Measurements from ENCODE around the gene INCENP.
A peak's percentile ranks its signal among the peaks of the same experiment; 100 is the strongest.

DNA sequence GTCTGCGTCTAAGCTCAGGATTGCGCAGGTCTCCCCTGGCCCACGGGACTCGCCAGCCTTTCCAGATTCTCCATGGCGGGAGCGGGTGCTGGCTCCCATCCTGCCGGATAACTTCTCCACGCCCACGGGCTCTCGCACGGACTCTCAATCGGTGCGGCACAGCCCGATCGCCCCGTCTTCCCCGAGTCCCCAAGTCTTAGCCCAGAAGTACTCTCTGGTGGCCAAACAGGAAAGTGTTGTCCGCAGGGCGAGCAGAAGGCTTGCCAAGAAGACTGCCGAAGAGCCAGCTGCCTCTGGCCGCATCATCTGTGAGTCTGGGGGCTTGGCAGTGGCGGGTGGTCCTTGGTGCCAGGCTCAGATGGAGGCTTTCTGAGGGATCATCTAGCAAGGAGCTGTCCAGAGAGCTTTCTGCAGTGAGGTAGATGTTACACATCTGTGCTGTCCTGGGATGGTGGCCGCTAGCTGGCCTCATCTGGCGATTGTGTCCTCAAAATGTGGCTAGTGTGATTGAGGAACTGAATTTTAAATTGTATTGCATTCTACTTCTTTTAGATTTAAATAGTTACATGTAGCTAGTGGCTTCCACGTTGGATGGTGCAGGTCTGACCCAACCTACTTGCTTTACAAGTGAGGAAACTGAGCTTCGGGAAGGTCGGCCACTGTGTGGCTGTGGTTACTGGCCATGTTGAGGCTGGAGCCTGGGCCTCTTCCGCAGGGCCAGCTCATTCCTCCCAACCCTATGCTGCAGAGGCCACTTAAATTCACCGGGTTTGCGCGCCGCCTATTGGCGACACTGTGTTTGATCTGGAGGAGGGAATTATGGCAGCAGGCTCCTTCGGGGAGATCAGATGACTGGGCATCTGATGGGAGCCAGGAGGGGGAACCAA lies 6.7 kb downstream of the INCENP start:
- no peak for TF ChIP-seq POLR2AphosphoS5 (IDR thresholded peaks at IDR 0.05; ENCODE audit: low read depth)
- TF ChIP-seq, protein P1, sequence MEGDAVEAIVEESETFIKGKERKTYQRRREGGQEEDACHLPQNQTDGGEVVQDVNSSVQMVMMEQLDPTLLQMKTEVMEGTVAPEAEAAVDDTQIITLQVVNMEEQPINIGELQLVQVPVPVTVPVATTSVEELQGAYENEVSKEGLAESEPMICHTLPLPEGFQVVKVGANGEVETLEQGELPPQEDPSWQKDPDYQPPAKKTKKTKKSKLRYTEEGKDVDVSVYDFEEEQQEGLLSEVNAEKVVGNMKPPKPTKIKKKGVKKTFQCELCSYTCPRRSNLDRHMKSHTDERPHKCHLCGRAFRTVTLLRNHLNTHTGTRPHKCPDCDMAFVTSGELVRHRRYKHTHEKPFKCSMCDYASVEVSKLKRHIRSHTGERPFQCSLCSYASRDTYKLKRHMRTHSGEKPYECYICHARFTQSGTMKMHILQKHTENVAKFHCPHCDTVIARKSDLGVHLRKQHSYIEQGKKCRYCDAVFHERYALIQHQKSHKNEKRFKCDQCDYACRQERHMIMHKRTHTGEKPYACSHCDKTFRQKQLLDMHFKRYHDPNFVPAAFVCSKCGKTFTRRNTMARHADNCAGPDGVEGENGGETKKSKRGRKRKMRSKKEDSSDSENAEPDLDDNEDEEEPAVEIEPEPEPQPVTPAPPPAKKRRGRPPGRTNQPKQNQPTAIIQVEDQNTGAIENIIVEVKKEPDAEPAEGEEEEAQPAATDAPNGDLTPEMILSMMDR (conservative IDR thresholded peaks at IDR 0.05; ENCODE audit: low read depth in 2 of 2): 0 out of 4 replicates have a peak, but pooled peaks of 1 of the 2 experiments have one; percentile 7
- no peak for TF ChIP-seq STAT1 (IDR thresholded peaks at IDR 0.05; ENCODE audit: unreplicated experiment)
- no peak for TF ChIP-seq EZH2 (IDR thresholded peaks at IDR 0.05; ENCODE audit: low read depth, unreplicated experiment)
- TF ChIP-seq, protein P2, sequence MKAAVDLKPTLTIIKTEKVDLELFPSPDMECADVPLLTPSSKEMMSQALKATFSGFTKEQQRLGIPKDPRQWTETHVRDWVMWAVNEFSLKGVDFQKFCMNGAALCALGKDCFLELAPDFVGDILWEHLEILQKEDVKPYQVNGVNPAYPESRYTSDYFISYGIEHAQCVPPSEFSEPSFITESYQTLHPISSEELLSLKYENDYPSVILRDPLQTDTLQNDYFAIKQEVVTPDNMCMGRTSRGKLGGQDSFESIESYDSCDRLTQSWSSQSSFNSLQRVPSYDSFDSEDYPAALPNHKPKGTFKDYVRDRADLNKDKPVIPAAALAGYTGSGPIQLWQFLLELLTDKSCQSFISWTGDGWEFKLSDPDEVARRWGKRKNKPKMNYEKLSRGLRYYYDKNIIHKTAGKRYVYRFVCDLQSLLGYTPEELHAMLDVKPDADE (IDR thresholded peaks at IDR 0.05): no peak
- no peak for TF ChIP-seq ZNF331 (CRISPR knock-in tag; IDR thresholded peaks at IDR 0.05; ENCODE audit: low read depth)
- no peak for TF ChIP-seq EZH2phosphoT487 (IDR thresholded peaks at IDR 0.05; ENCODE audit: unreplicated experiment)
- no peak for TF ChIP-seq JUNB (IDR thresholded peaks at IDR 0.05; ENCODE audit: unreplicated experiment)
- TF ChIP-seq, protein P3, sequence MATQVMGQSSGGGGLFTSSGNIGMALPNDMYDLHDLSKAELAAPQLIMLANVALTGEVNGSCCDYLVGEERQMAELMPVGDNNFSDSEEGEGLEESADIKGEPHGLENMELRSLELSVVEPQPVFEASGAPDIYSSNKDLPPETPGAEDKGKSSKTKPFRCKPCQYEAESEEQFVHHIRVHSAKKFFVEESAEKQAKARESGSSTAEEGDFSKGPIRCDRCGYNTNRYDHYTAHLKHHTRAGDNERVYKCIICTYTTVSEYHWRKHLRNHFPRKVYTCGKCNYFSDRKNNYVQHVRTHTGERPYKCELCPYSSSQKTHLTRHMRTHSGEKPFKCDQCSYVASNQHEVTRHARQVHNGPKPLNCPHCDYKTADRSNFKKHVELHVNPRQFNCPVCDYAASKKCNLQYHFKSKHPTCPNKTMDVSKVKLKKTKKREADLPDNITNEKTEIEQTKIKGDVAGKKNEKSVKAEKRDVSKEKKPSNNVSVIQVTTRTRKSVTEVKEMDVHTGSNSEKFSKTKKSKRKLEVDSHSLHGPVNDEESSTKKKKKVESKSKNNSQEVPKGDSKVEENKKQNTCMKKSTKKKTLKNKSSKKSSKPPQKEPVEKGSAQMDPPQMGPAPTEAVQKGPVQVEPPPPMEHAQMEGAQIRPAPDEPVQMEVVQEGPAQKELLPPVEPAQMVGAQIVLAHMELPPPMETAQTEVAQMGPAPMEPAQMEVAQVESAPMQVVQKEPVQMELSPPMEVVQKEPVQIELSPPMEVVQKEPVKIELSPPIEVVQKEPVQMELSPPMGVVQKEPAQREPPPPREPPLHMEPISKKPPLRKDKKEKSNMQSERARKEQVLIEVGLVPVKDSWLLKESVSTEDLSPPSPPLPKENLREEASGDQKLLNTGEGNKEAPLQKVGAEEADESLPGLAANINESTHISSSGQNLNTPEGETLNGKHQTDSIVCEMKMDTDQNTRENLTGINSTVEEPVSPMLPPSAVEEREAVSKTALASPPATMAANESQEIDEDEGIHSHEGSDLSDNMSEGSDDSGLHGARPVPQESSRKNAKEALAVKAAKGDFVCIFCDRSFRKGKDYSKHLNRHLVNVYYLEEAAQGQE (IDR thresholded peaks at IDR 0.05; ENCODE audit: unreplicated experiment): no peak

Data from GM23338 (cell line).